HG03565 (cell line): ENCODE data around the gene KPNA5.
"Not testable (repeated sequence)": the region's sequence is repeated elsewhere in the genome, so short reads cannot be mapped to it uniquely, and the experiment has no call there.

Source experiments
- ATAC-seq: cut with Tn5 transposase; IDR thresholded peaks from one replicate; pipeline ENCODE4 v1.9.1; 2021; ENCODE audit warnings: mild to moderate bottlenecking, moderate library complexity; ENCODE audit not compliant: unreplicated experiment

KPNA5 gene

DNA sequence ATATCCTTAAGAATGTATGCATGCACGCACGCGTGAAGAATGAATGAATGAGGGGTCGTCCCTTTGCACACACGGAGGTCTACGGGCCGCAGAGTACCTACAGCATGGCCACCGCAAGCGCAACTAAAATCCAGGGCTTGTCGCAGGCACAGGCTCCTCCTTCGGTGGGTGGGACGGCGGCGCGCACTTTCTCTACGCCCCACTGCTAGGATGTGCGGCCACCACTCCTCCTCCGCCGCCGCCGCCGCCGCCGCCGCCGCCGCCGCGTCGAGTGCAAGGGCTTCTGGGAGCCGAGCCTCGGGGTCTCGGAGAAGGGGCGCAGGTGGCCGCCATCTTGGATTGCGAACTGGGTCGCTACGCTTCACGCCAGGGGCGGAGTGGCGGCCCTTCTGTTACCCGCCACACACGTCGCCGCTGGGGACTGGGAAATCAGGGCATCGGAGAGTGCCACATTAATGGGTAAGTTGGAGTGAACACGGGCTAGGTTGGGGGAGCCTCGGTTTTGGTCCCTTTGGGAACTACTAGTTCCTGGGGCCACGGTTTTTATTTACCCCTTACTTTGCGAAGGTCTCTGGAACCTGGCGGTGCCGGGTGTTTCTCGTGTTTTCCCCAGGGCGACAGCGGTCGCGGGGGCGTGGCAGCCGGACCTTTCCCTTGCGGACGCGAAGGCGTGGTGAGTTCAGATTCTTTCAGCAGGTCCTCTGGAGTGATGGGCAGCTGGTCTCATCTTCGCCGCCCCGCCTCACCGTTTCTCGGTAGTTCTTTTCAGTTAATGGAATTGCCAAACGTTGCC, at the start of gene KPNA5:
TSS of gene KPNA5 (plus strand) at position 332 of the 793 bp plus-strand sequence. CDS start at position 456, 124 bp downstream.
- peak; percentile 91 for ATAC-seq

DNA sequence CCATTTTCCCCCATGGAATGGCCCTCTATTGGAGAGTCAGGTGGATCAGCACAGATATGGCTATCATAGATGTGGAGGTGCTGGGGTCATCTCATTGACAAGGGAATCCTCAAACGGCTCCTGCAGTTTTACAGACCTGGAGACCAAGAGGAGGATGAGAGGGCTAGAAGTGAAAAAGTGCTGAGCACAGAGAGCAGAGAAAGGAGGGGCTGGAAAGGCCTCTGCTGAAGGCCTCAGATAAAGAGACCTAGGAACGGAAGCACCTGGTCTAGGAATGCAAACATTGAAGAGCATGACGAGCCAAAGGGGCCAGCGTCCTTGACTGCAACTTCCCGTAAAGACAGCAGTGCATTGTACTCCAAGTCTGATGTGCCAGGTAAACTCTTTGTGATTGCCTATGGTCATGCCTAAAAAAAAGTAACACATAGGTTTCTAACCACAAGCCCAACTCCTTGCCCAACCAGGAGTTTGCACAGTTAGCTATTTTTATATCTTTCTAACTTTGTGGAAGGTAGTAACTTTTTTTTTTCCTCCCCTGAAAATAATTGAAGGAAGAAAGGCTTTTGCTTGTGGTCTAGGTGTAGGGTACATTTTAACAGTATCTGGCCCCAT, 49.5 kb upstream of the KPNA5 start:
- no peak for ATAC-seq

DNA sequence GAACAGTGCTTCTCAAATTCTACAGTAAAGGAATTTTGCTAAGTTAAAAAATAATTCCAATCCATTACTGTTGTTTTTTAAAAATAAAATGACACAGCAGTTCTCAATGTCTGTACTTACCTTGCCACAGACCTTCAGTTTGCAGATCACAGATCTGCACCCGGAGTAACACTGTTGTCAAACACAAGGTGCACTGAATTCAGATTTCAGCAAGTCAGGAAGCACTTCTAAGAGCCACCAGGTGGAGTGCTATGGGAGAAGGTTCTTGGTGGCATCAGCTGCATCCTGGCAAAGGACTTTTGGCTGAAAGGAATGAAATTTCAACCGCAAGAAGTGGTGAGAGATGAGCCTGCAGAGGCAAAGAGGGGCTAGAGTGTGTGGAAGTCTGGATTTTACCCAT, 47.3 kb upstream of the KPNA5 start:
- ATAC-seq: no peak

DNA sequence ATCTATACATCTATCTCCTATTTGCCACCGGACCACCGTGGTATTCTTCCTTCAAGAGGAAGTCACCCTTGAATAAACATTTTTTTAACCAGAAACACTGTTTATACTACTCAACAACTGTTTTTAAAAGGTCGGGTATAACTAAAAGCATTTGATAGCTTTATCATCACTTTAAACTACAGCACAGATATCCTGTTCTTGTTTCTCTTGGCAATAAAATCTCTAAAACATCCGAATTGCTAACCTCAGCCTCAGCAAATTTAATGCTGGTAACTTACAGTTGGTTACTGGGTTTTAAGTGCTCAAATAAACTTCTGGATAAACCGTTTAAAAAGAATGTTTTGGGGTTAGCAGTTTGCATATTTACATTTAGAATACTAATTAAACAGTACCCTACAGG, 32.9 kb upstream of the KPNA5 start:
- no peak for ATAC-seq

DNA sequence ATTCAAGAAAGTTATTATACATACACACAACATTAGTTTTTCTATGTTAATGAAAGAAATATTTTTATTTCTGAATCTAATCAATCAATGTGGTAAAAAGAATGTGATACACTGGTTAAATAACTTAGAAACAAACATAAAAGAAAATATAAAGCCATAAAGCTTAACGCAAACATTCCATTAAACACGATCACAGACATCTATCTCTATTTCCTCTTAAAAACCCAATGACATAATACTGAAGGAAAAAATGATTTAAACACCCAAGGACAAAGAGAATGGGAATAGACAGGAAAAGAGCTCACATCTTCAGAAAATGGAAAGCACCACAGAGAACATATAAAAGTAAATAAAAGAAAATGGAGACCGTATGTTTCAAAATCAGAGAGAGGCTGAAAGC, 31.9 kb upstream of the KPNA5 start:
- no peak for ATAC-seq

DNA sequence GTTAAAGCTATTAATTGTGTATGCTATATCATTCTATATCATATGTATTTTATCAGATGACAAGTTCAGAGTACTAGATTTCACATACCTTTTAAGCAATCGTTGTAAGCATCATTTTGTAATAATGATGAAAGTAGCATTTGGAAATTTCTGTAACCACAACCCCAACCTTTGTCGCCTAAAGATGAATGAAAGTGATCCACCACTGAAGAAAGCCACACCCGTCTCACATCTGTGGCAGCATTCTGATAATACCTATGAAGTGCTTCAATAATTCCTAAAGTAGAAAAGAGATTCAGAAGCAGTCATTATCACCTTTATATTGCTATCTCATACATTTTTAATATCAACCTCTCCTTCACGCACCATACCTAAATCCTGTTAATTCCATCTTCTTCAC, 29.1 kb upstream of the KPNA5 start:
- no peak for ATAC-seq

DNA sequence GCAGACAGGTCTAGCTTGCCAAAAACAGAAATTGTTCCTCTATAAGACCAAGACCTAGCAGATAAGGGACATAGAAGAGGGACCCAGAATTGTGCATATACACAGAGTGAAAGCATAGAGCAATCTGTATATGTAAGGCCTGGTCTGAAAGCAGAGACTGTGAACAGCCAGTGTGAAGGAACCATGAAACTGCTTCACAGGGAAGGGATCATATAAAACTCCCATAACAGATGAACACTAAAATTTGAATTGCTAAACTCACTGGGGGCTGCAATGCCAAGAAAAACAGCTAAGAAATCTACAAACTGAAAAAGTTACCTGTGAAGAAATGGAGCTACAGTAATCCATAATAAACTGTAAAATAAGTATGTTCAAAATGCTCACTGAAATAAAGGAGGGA, 19.4 kb upstream of the KPNA5 start:
- no peak for ATAC-seq

DNA sequence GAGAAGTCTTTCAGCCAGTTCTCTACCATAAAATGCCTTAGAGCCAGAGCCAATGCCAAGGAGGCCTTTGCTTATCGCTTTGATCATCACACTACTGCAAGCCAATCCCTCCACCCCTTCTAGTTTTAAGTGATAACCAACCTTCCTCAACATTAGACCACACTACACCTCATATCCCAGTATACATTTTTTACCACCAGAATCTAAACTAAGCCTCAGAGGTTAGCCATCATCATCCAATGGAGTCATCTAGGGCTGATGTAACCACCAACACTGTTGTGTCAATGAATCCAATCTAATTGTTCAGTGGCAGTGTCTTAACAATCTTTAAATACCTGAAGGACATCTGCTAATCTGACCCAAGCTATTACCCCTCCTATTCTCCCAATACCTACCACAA, 18.8 kb upstream of the KPNA5 start:
- no peak for ATAC-seq

DNA sequence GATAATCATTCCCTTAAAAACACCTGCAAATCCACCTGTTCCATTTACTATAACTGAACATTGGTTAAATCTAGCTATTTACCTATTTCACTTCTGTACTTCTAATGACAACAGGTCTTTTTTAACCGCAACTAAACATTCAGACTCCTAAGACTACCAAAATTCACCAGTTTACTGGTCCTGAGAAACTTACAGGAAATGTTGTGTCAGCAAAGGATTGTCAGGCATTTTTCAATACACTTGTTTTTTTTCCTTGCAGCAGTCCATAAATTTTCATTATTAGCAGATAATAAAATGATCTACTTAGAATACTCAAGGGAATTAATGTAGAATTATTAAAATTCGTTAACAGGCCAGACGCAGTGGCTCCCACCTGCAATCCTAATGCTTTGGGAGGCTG, 17.7 kb upstream of the KPNA5 start:
- no peak for ATAC-seq

DNA sequence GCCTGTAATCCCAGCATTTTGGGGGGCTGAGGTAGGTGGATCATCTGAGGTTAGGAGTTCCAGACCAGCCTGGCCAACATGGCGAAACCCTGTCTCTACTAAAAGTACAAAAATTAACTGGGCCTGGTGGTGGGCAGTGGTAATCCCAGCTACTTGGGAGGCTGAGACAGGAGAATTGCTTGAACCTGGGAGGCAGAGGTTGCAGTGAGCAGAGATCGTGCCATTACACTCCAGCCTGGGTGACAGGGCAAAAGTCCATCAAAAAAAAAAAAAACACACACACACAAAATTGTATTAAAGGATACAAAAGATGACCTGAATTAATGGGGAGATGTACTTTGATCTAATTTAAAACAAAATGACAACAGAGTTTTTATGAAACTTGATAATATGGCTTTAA, 16.8 kb upstream of the KPNA5 start:
- not testable (repeated sequence) for ATAC-seq

DNA sequence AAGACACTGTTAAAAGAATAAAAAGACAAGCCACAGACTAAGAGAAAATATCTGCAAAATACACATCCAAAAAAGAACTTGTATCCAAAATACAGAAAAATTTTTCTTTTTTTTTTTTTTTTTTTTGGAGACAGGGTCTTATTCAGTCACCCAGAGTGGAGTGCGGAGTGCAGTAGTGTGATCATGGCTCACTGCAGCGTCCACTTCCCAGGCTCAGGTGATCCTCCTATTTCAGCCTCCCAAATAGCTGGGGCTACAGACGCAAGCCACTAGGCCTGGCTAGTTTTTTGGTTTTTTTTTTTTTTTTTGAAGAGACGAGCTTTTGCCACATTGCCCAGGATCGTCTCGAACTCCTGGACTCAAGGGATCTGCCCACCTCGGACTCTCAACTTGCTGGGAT, 15.5 kb upstream of the KPNA5 start:
- ATAC-seq: no peak

DNA sequence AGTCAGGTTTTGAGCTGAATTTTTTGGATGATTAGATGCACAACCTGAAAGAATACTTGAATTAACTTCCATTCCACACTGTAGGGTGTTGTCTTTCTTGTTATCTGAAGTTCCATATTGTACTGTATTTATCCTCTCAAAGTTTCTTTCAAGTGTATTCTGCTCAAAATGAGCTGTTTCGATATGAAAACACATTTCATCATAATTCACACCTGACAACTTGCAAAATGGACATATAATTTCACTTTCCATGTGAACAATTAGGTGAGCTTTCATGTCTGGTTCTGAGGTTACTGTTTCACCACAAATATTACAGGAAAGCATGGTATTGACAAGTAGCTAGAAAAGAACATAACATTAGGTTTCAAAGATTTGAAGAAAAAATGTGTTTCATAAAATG, 14.1 kb upstream of the KPNA5 start:
- peak; percentile 58 for ATAC-seq

DNA sequence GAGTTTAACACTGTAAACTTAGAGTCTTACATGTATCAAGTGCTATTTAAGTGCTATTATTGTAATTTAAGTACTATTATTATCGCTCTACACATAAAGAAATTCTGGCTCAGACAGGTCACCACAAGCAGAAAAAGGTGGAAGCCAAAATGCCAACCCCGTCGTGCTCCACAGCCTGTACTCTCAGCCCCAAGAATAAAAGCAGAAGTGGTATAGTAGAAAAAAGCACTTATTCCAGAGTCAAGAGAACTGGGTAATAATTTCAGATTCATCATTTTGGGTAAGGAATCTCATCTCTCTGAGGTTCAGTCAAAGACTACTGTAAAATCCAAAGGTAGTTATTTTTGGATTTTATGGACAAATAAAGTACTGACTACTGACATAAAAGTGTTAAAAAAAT, 13.4 kb upstream of the KPNA5 start:
- ATAC-seq: no peak

DNA sequence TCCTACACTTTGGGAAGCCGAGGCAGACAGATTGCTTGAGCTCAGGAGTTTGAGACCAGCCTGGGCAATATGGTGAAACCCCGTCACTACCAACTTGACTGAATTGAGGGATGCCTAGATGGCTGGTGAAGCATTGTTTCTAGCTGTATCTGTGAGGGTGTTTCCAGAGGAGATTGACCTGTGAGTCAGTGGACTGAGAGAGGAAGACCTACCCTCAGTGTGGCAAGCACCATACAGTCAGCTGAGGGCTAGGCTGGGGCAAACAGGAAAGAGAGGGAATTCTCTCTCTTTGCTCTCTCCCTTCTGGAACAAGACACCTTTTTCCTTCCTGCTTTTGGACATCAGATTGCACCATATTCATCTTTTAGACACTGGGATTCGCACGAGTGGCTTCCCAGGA, 8.7 kb upstream of the KPNA5 start:
- ATAC-seq: no peak

DNA sequence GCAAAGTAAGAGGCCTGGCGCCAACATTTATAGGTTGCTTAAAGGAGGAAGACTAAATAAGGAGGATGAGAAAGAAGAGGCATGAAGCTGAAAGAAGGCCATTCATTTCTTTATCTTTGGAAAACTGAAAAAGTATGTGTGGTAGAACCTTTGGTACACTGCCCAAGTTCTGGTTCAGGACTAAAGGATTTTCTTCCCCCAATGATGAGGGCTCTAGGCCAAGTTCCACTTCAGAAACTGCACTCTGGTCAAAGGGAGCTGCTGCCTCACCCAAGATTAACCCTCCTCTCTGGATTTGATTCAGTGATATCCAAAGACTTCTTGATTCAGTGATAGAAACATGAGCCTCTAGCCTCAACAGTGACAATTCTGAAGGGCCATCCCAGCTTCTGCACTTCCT, 5.0 kb upstream of the KPNA5 start:
- ATAC-seq: no peak

DNA sequence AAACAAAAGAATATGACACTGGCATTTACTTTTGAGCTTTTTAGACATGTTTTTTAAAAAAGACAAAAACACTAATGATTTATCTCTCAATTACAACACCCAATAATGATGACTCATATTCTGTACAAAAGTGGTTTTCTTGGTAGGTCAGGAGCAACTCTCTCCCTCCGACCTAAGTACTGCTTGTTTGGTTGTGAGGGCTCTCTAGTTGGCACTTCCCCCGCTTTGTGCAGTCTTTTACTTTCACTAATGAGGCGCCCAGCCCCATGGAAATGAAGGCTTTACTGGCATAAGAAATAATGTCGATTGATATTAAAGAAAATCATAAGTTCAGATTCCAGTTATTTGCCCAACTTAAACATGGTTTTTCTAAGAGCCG, 1.3 kb downstream of the KPNA5 start:
- ATAC-seq: peak; percentile 31

DNA sequence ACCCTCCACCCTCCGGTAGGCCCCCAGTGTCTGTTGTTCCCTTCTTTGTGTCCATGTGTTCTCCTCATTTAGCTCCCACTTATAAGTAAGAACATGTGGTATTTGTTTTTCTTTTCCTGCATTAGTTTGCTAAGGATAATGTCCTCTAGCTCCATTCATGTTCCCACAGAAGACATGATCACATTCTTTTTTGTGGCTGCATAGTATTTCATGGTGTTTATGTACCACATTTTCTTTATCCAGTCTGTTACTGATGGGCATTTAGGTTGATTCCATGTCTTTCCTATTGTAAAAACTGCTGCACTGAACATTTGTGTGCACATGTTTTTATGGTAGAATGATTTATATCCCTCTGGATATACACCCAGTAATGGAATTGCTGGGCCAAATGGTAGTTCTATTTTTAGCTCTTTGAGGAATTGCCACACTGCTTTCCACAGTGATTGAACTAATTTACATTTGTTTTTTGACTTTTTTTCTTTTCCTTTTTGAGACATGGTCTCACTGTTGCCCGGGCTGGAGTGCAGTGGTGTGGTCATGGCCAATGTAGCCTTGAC, 4.5 kb downstream of the KPNA5 start:
- no peak for ATAC-seq

DNA sequence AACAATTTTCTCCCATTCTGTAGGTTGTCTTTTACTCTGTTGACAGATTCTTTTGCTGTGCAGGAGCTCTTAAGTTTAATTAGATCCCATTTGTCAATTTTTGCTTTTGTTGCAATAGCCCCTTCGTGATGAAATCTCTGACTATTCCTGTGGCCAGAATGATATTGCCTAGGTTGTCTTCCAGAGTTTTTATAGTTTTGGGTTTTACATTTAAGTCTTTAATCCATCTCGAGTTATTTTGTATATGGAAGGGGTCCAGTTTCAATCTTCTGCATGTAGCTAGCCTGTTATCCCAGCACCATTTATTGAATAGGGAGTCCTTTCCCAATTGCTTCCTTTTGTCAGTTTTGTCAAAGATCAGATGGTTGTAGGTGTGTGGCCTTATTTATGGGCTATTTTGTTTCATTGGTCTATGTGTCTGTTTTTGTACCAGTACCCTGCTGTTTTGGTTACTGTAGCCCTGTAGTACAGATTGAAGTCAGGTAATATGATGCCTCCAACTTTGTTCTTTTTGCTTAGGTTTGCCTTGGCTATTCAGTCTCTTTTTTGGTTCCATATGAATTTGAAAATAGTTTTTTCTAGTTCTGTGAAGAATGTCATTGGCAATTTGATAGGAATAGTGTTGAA, 5.6 kb downstream of the KPNA5 start:
- not testable (repeated sequence) for ATAC-seq

DNA sequence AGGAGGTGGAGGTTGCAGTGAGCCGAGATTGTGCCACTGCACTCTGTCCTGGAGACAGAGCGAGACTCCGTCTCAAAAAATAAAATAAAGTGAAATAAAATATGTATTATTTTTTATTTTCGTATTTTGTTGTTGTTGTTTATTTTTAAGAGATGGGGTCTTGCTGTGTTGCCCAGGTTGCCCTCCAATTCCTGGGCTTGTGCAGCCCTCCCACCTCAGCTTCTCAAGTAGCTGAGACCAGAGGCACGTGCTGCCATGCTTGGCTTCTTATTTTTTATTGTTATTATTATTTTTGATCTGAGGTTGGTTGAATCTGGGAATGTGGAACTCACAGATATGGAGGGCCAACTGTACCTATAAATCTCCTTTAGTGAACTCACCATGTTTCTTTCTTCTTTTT, 10.1 kb downstream of the KPNA5 start:
- ATAC-seq: no peak

DNA sequence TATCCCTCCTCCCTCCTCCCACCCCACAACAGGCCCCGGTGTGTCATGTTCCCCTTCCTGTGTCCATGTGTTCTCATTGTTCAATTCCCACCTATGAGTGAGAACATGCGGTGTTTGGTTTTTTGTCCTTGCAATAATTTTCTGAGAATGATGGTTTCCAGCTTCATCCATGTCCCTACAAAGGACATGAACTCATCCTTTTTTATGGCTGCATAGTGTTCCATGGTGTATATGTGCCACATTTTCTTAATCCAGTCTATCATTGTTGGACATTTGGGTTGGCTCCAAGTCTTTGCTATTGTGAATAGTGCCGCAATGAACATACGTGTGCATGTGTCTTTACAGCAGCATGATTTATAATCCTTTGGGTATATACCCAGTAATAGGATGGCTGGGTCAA, 11.9 kb downstream of the KPNA5 start:
- ATAC-seq: not testable (repeated sequence)

DNA sequence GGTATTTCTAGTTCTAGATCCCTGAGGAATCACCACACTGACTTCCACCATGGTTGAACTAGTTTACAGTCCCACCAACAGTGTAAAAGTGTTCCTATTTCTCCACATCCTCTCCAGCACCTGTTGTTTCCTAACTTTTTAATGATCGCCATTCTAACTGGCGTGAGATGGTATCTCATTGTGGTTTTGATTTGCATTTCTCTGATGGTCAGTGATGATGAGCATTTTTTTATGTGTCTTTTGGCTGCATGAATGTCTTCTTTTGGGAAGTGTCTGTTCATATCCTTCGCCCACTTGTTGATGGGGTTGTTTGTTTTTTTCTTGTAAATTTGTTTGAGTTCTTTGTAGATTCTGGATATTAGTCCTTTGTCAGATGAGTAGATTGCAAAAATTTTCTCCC, 12.3 kb downstream of the KPNA5 start:
- ATAC-seq: not testable (repeated sequence)

DNA sequence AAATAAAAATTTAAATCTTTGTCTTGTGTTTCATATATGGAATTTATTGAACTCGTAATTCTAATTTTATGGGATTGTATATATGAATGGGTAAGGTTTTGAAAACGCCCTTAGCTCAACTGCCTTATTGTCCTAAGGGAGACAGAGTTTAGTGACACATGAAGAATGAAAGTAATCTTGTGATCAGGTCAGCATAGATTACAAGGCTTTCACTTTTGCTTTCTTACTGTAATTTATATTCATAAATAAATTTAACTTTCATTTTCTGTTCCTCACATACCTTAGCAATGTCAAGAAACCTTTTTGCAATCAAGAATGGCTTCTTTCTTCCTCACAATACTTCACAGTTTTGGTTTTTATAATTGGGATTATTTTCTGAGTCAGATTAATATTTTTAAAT, 14.4 kb downstream of the KPNA5 start:
- peak; percentile 91 for ATAC-seq
